ENCODE results near the gene TRPC4AP. TPM values are rescaled to one million over a fixed set of nuclear protein-coding genes. Genes with fewer than 3 reads are reported as not detected.

Gene TRPC4AP
- total and polyA plus RNA-seq, 2 of the 8 experiments (the other 6 are each of a cell fraction or from before 2014, with no cell fraction given): 73.1 to 74.8 TPM

GRCh38 chr20:35012227-35013069 lies 80.2 kb downstream of the TRPC4AP start:
- CTCF ChIA-PET (ENCODE audit: partially characterized antibody): interaction anchor here (1.4 to 9.9 kb wide), 2 partner anchors 11 to 80 kb away, joined by 4 to 44 read pairs; partner anchors contain the start of gene TRPC4AP
- no peak for FAIRE-seq
- POLR2A ChIA-PET (ENCODE audit: partially characterized antibody): interaction anchor here (1.6 kb wide), 1 partner anchor 11 kb away, joined by 3 read pairs; no protein-coding TSS in a partner anchor

More at GRCh38 chr20:35012227-35013069, 80.2 kb downstream of the TRPC4AP start:
- H4K20me1 ChIP-seq (replicated peaks in 1 of 2; ENCODE audit: control insufficient read depth in 1 of 2, insufficient read depth in 2 of 2, low read length in 2 of 2): peaks cover 0 to 15% of the 10 kb centered on the region in 2 experiments
- H3K14ac ChIP-seq (ENCODE audit: insufficient read length): no peak overlapping the region
- H3K4me3 ChIP-seq (ENCODE audit: extremely low read depth in 1 of 4, insufficient read depth in 2 of 4, low read depth in 3 of 4, low read length in 4 of 4): no peak overlapping the region
- DNase-seq (ENCODE audit: low read depth in 1 of 2, low spot score in 2 of 2): no peak
- no peak overlapping the region for H2AFZ ChIP-seq (ENCODE audit: low read length)
- no peak overlapping the region for H3K9ac ChIP-seq (replicated peaks in 1 of 4; ENCODE audit: extremely low read depth in 1 of 4, low read depth in 3 of 4, low read length in 3 of 4)
- H3K27me3 ChIP-seq (replicated peaks in 1 of 4; ENCODE audit: control insufficient read depth in 3 of 4, extremely low read depth in 1 of 4, insufficient read depth in 3 of 4, low read length in 3 of 4): no peaks in the 10 kb centered on the region
- TF ChIP-seq HDAC2 (IDR thresholded peaks at IDR 0.05; ENCODE audit: borderline replicate concordance in 1 of 2, low read depth in 2 of 2, low read length in 2 of 2): no peak
- TF ChIP-seq JUND (IDR thresholded peaks at IDR 0.05; ENCODE audit: low read length): no peak
- no peak for TF ChIP-seq GABPA (IDR thresholded peaks at IDR 0.05; ENCODE audit: borderline replicate concordance, insufficient read depth, low read length)
- no peak overlapping the region for H4K91ac ChIP-seq (replicated peaks; ENCODE audit: insufficient read length, low read length)
- H3K18ac ChIP-seq (ENCODE audit: extremely low read depth, low read length): no peak overlapping the region
- no peak overlapping the region for H2BK20ac ChIP-seq (ENCODE audit: low read length)
- H4K5ac ChIP-seq (ENCODE audit: insufficient read length, low read depth, low read length): no peak overlapping the region
- no peak overlapping the region for H2BK15ac ChIP-seq (ENCODE audit: low read length)
- peaks cover 20 to 80% (median 45%) of the 10 kb centered on the region in 4 experiments for H3K36me3 ChIP-seq (ENCODE audit: control insufficient read depth in 2 of 4, insufficient read depth in 4 of 4, low read length in 3 of 4)
- no peaks in the 10 kb centered on the region; the same call in 1 of the 2 replicates for H3K79me1 ChIP-seq (ENCODE audit: low read depth, low read length)
- H4K8ac ChIP-seq (ENCODE audit: extremely low read depth, insufficient read depth, low read length): no peak overlapping the region
- H3K9me3 ChIP-seq (ENCODE audit: insufficient read depth in 2 of 2, low read depth in 1 of 2, low read length in 1 of 2): no peaks in the 10 kb centered on the region
- H3K27ac ChIP-seq (ENCODE audit: low read depth, low read length): no peak overlapping the region
- H3K79me2 ChIP-seq (ENCODE audit: control insufficient read depth in 1 of 2, insufficient read depth in 2 of 2, low read length in 2 of 2): no peaks in the 10 kb centered on the region
- H2AK5ac ChIP-seq (ENCODE audit: low read depth, low read length): no peak overlapping the region
- no peak overlapping the region for H3K4me2 ChIP-seq (ENCODE audit: insufficient read depth in 1 of 2, low read depth in 2 of 2, low read length in 2 of 2)
- H3K23me2 ChIP-seq (ENCODE audit: low read depth, low read length): no peaks in the 10 kb centered on the region
- H3K56ac ChIP-seq (replicated peaks; ENCODE audit: insufficient read length, low read depth, low read length): no peak overlapping the region
- H3K4ac ChIP-seq (replicated peaks; ENCODE audit: insufficient read length, low read depth, low read length): no peak overlapping the region
- 91% methylated on average over 13 of the region's 13 CpGs; no CpG with 5 or more reads in 1 of the 2 experiments for WGBS, 2 experiments (ENCODE audit: extremely low coverage in 1 of 2, insufficient coverage in 1 of 2, insufficient read length in 1 of 2, insufficient replicate concordance in 2 of 2, low coverage in 1 of 2, low lambda C conversion rate in 2 of 2, missing lambda C conversion rate in 1 of 2)
- no peak overlapping the region for H2BK12ac ChIP-seq (ENCODE audit: low read depth, low read length)
- H3K4me1 ChIP-seq (replicated peaks in 1 of 4; ENCODE audit: control insufficient read depth in 3 of 4, insufficient read depth in 4 of 4, low read length in 3 of 4): 0 out of 7 replicates have a peak, but pooled peaks cover 0 to 2% (median 0%) of the 10 kb centered on the region in 4 experiments
- no peak overlapping the region for H2BK5ac ChIP-seq (ENCODE audit: low read depth, low read length)
- no peak overlapping the region for H3K23ac ChIP-seq (ENCODE audit: insufficient read length)
- H2BK120ac ChIP-seq (replicated peaks; ENCODE audit: low read depth, low read length): no peak overlapping the region

Data from H1 (cell line).